ENCODE results near the gene CNGA2.

- no peak for TF ChIP-seq EZH2 (IDR thresholded peaks at IDR 0.05; ENCODE audit: borderline replicate concordance, low read depth, low read length, severe bottlenecking)
- TF ChIP-seq CTCF (IDR thresholded peaks at IDR 0.05; ENCODE audit: extremely low read depth in 1 of 2, insufficient read depth in 1 of 2, low read depth in 1 of 2, low read length in 2 of 2), result no peak
- no peak for TF ChIP-seq POLR2A (IDR thresholded peaks at IDR 0.05; ENCODE audit: low read depth, low read length)
- no peak for TF ChIP-seq POLR2AphosphoS5 (IDR thresholded peaks at IDR 0.05; ENCODE audit: insufficient read depth, low read depth, low read length)
- TF ChIP-seq GATA2 (IDR thresholded peaks at IDR 0.05; ENCODE audit: insufficient read depth, insufficient read length, low read depth, low read length), result no peak
- no peak for TF ChIP-seq MAX (IDR thresholded peaks at IDR 0.05; ENCODE audit: insufficient read depth, insufficient read length)
- TF ChIP-seq MYC (IDR thresholded peaks at IDR 0.05; ENCODE audit: low read depth, low read length), result no peak
- no peak for TF ChIP-seq FOS (IDR thresholded peaks at IDR 0.05; ENCODE audit: borderline replicate concordance, insufficient read depth, low read length)
- no peak for TF ChIP-seq JUN (IDR thresholded peaks at IDR 0.05; ENCODE audit: borderline replicate concordance, insufficient read depth, insufficient read length, low read depth)
Observed at GRCh38 chrX:151780621-151781020, 46.1 kb downstream of the CNGA2 start.
